Suprapubic skin (tissue), 4 donors: Measurements from ENCODE around the gene PLXNB1. TPM values are rescaled to one million over a fixed set of nuclear protein-coding genes. Genes with fewer than 3 reads are reported as not detected.

Source experiments
- DNase-seq, 2 donors: peaks; one replicate each; pipeline ENCODE4 v3.0.0-alpha.2; 2019; ENCODE audit warnings: low spot score in 2 of 2
- H3K27ac ChIP-seq: fragments of 200-600 bp; sonication (generic); one replicate; pipeline ENCODE4 v1.5.1; 2019
- H3K27me3 ChIP-seq: fragments of 200-600 bp; sonication (generic); one replicate; pipeline ENCODE4 v1.5.1; 2019
- H3K36me3 ChIP-seq: fragments of 200-600 bp; sonication (generic); one replicate; pipeline ENCODE4 v1.5.1; 2019
- H3K4me1 ChIP-seq: fragments of 200-600 bp; sonication (generic); one replicate; pipeline ENCODE4 v1.5.1; 2019
- H3K4me3 ChIP-seq: fragments of 200-600 bp; sonication (generic); one replicate; pipeline ENCODE4 v1.5.1; 2019; ENCODE audit warnings: mild to moderate bottlenecking
- H3K9me3 ChIP-seq: fragments of 200-600 bp; sonication (generic); one replicate; pipeline ENCODE4 v1.5.1; 2019
- EP300 ChIP-seq: sonication (generic); formaldehyde crosslinking; IDR thresholded peaks from one replicate; pipeline ENCODE4 v1.6.1; 2017; ENCODE audit warnings: antibody characterized with exemption
- POLR2A ChIP-seq, 2 donors: fragments of 450-650 bp; IDR thresholded peaks; one replicate each; pipeline ENCODE4 v1.6.1; 2017; ENCODE audit warnings: antibody characterized with exemption in 2 of 2, mild to moderate bottlenecking in 2 of 2, moderate library complexity in 2 of 2
- POLR2AphosphoS5 ChIP-seq, 3 donors: sonication (generic); formaldehyde crosslinking; IDR thresholded peaks; one replicate each; pipeline ENCODE4 v1.6.1; 2017; ENCODE audit warnings: antibody characterized with exemption in 3 of 3
- WGBS: methylation state at CpG from one replicate; pipeline ENCODE4 v1.1.5; 2018; 5-methylcytosine and 5-hydroxymethylcytosine counted together
- total RNA-seq, 4 donors: library from RNA; depleted of rRNA; stranded (reverse); fragments of >200 nt; gene quantifications; one replicate each; pipeline ENCODE4 v1.1.0, GENCODE V29; 2016
- TF ChIP-seq, protein P1 (sequence below), 2 donors: fragments of 200-600 bp in 1 of 2; fragments of 450-650 bp in 1 of 2; sonication (generic) in 1 of 2; IDR thresholded peaks; one replicate each; pipeline ENCODE4 v1.5.1; 2016 to 2019; ENCODE audit warnings: antibody characterized with exemption in 2 of 2, mild to moderate bottlenecking in 1 of 2, moderate library complexity in 1 of 2

Gene PLXNB1
- total RNA-seq, 4 donors from 2014 or later, result 188 to 384 (median 220) TPM

DNA sequence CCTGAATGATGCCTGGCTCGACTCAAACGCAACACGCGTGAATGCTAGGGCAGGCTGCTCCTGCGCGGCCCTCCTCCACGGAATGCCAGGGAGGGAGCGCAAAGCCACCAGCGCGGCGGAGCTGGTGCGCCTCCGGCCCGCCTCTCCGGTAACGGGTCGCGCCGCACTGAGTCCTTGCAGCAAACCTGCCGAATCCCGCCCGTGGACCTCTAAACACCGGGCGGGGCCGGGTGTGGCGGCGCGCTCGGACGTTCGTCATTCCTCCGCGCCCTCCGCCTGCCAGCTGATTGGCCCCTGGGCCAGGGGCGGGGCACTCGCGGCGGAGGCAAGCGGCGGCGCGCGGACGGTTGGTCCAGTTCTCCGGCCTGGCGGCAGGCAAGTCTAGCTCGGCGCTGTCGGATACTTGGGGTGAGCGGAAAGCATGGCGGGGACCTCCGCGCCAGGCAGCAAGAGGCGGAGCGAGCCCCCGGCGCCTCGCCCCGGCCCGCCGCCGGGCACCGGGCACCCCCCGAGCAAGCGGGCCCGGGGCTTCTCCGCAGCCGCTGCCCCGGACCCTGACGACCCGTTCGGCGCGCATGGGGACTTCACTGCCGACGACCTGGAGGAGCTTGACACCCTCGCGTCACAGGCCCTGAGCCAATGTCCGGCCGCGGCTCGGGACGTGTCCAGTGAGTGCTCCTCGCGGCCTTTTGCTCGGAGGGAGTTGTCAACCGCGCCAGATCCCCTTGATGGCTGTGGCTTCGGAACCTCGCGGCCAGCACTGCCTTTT, 16.7 kb upstream of the PLXNB1 start, which contains the start of gene ATRIP:
TSS of gene ATRIP (plus strand) at position 313 of the 769 bp plus-strand sequence. CDS start at position 422, 109 bp downstream.
- peak within 1 kb of the TSS; percentile 91 for H3K4me3 ChIP-seq
- H3K27ac ChIP-seq, result peak within 1 kb of the TSS; percentile 85
- DNase-seq, result peak; percentile 94 to 96
- peaks cover 29% of the 10 kb centered on the region for H3K4me1 ChIP-seq
- peaks cover 27% of the 10 kb centered on the region for H3K36me3 ChIP-seq
- H3K27me3 ChIP-seq, result no peaks in the 10 kb centered on the region
- WGBS, result 1% methylated on average over 28 of the region's 91 CpGs
- TF ChIP-seq POLR2AphosphoS5 (IDR thresholded peaks at IDR 0.05) (peak; percentile 82 to 89 (median 83)), POLR2A (IDR thresholded peaks at IDR 0.05) (peak in 1 of 2 donors; percentile 80), EP300 (no peak)
- TF ChIP-seq, protein P1, sequence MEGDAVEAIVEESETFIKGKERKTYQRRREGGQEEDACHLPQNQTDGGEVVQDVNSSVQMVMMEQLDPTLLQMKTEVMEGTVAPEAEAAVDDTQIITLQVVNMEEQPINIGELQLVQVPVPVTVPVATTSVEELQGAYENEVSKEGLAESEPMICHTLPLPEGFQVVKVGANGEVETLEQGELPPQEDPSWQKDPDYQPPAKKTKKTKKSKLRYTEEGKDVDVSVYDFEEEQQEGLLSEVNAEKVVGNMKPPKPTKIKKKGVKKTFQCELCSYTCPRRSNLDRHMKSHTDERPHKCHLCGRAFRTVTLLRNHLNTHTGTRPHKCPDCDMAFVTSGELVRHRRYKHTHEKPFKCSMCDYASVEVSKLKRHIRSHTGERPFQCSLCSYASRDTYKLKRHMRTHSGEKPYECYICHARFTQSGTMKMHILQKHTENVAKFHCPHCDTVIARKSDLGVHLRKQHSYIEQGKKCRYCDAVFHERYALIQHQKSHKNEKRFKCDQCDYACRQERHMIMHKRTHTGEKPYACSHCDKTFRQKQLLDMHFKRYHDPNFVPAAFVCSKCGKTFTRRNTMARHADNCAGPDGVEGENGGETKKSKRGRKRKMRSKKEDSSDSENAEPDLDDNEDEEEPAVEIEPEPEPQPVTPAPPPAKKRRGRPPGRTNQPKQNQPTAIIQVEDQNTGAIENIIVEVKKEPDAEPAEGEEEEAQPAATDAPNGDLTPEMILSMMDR (IDR thresholded peaks at IDR 0.05), result no peak
- no peaks in the 10 kb centered on the region for H3K9me3 ChIP-seq

GRCh38 chr3:48446043-48446424, 16.1 kb upstream of the PLXNB1 start:
- H3K27me3 ChIP-seq, result no peaks in the 10 kb centered on the region
- no peak for TF ChIP-seq POLR2A (IDR thresholded peaks at IDR 0.05)
- peaks cover 22% of the 10 kb centered on the region for H3K36me3 ChIP-seq
- H3K9me3 ChIP-seq, result no peaks in the 10 kb centered on the region
- DNase-seq, result no peak
- H3K27ac ChIP-seq, result peak overlapping the region; percentile 85
- peaks cover 35% of the 10 kb centered on the region for H3K4me1 ChIP-seq
- H3K4me3 ChIP-seq, result peak overlapping the region; percentile 91
- WGBS, result 13% methylated on average over 6 of the region's 6 CpGs

- TF ChIP-seq EP300 (no peak), POLR2AphosphoS5 (IDR thresholded peaks at IDR 0.05) (no peak), POLR2A (IDR thresholded peaks at IDR 0.05) (no peak)
- TF ChIP-seq, protein P1 (IDR thresholded peaks at IDR 0.05), result no peak
These were observed 15.5 kb upstream of the PLXNB1 start for GRCh38 chr3:48445277-48445882.

DNA sequence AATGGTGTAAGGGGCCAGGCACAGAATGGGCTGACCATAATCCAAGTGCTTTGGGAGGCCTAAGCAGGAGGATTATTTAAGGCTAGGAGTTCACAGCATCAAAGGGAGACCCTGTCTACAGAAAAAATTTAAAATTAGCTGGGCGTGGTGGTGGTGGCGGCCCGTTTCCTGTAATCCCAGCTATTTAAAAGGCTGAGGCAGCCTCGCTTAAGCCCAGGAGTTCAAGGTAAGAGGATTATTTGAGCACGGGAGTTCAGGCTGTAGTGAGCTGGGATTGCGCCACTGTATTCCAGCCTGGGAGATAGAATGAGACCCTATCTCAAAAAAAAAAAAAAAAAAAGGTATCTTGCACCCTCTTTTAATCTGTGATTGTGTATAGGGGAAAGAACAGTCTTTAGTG, 12.1 kb upstream of the PLXNB1 start:
- peaks cover 40% of the 10 kb centered on the region for H3K4me1 ChIP-seq
- H3K36me3 ChIP-seq, result peaks cover 22% of the 10 kb centered on the region
- no peak overlapping the region for H3K4me3 ChIP-seq
- no peak overlapping the region for H3K27ac ChIP-seq
- no peak for DNase-seq
- TF ChIP-seq POLR2AphosphoS5 (IDR thresholded peaks at IDR 0.05) (no peak), EP300 (no peak), POLR2A (IDR thresholded peaks at IDR 0.05) (no peak)
- TF ChIP-seq, protein P1 (IDR thresholded peaks at IDR 0.05), result no peak
- no peaks in the 10 kb centered on the region for H3K27me3 ChIP-seq
- WGBS, result 77% methylated on average over 6 of the region's 6 CpGs
- no peaks in the 10 kb centered on the region for H3K9me3 ChIP-seq

More at GRCh38 chr3:48445277-48445882, 15.5 kb upstream of the PLXNB1 start:
- H3K36me3 ChIP-seq, result peaks cover 22% of the 10 kb centered on the region
- H3K9me3 ChIP-seq, result no peaks in the 10 kb centered on the region
- peak overlapping the region; percentile 91 for H3K4me3 ChIP-seq
- peaks cover 37% of the 10 kb centered on the region for H3K4me1 ChIP-seq
- WGBS, result 83% methylated on average over 5 of the region's 6 CpGs
- DNase-seq, result no peak
- no peaks in the 10 kb centered on the region for H3K27me3 ChIP-seq
- H3K27ac ChIP-seq, result no peak overlapping the region

- DNase-seq, result no peak
These were observed 10.7 kb upstream of the PLXNB1 start for GRCh38 chr3:48440590-48440958.

More at GRCh38 chr3:48440590-48440958, 10.7 kb upstream of the PLXNB1 start:
- no peaks in the 10 kb centered on the region for H3K9me3 ChIP-seq
- WGBS, result under 1% methylated on average over 21 of the region's 21 CpGs
- no peaks in the 10 kb centered on the region for H3K27me3 ChIP-seq
- TF ChIP-seq POLR2A (IDR thresholded peaks at IDR 0.05) (no peak), EP300 (no peak), POLR2AphosphoS5 (IDR thresholded peaks at IDR 0.05) (no peak)
- TF ChIP-seq, protein P1 (IDR thresholded peaks at IDR 0.05), result no peak
- H3K27ac ChIP-seq, result peak overlapping the region; percentile 97
- peaks cover 41% of the 10 kb centered on the region for H3K4me1 ChIP-seq
- H3K36me3 ChIP-seq, result peaks cover 22% of the 10 kb centered on the region
- peak overlapping the region; percentile 90 for H3K4me3 ChIP-seq
